ENCODE data around the gene CRMP1. TPM values are rescaled to one million over a fixed set of nuclear protein-coding genes. Genes with fewer than 3 reads are reported as not detected.

The CRMP1 gene
- total and polyA plus RNA-seq, 2 of the 8 experiments (the other 6 are each of a cell fraction or from before 2014, with no cell fraction given): 120 to 131 TPM

DNA sequence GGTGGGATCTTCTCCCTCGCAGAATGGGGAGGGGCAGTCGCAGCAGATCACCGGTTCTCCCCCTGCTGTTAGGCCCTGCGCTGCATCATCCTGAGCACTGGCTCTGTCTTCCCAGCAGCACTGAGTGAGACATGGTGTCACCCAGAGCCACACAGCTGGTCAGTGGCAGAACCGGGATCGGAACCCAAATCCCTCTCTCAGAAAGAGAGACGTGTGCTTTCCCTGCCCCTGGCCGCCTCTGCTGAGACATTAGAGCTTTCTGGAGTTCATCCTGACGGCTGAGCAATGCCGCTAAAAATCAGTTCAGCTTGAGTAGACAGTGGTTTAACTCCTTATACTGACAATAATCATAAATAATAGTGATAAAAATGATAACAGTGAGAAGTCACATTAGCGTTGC is 93.9 kb downstream of the CRMP1 start:
- 96% methylated on average over 11 of the region's 11 CpGs; no CpG with 5 or more reads in 1 of the 2 experiments for WGBS, 2 experiments (ENCODE audit: extremely low coverage in 1 of 2, insufficient coverage in 1 of 2, insufficient read length in 1 of 2, insufficient replicate concordance in 2 of 2, low coverage in 1 of 2, low lambda C conversion rate in 2 of 2, missing lambda C conversion rate in 1 of 2)

More for the DNA sequence above, 93.9 kb downstream of the CRMP1 start:
- Histone ChIP-seq H2AK5ac (ENCODE audit: low read depth, low read length) (no peak overlapping the region), H3K56ac (replicated peaks; ENCODE audit: insufficient read length, low read depth, low read length) (no peak overlapping the region), H3K23me2 (ENCODE audit: low read depth, low read length) (no peaks in the 10 kb centered on the region), H3K4ac (replicated peaks; ENCODE audit: insufficient read length, low read depth, low read length) (no peak overlapping the region), H3K4me1 (replicated peaks in 1 of 4; ENCODE audit: control insufficient read depth in 3 of 4, insufficient read depth in 4 of 4, low read length in 3 of 4) (no peaks in the 10 kb centered on the region), H3K36me3 (ENCODE audit: control insufficient read depth in 2 of 4, insufficient read depth in 4 of 4, low read length in 3 of 4) (peaks cover 0 to 3% (median 2%) of the 10 kb centered on the region in 4 experiments; a peak in 3 of 8 replicates), H4K91ac (replicated peaks; ENCODE audit: insufficient read length, low read length) (no peak overlapping the region), H3K23ac (ENCODE audit: insufficient read length) (no peak overlapping the region), H3K4me3 (ENCODE audit: extremely low read depth in 1 of 4, insufficient read depth in 2 of 4, low read depth in 3 of 4, low read length in 4 of 4) (no peak overlapping the region), H3K79me2 (ENCODE audit: control insufficient read depth in 1 of 2, insufficient read depth in 2 of 2, low read length in 2 of 2) (no peaks in the 10 kb centered on the region), H3K27ac (ENCODE audit: low read depth, low read length) (no peak overlapping the region), H3K27me3 (replicated peaks in 1 of 4; ENCODE audit: control insufficient read depth in 3 of 4, extremely low read depth in 1 of 4, insufficient read depth in 3 of 4, low read length in 3 of 4) (no peaks in the 10 kb centered on the region), H2BK5ac (ENCODE audit: low read depth, low read length) (no peak overlapping the region), H3K14ac (ENCODE audit: insufficient read length) (no peak overlapping the region), H3K9me3 (ENCODE audit: insufficient read depth in 2 of 2, low read depth in 1 of 2, low read length in 1 of 2) (no peaks in the 10 kb centered on the region; a peak in 1 of 4 replicates), H4K8ac (ENCODE audit: extremely low read depth, insufficient read depth, low read length) (no peak overlapping the region; the same call in 1 of the 2 replicates), H2BK20ac (ENCODE audit: low read length) (no peak overlapping the region), H3K79me1 (ENCODE audit: low read depth, low read length) (no peaks in the 10 kb centered on the region), H4K5ac (ENCODE audit: insufficient read length, low read depth, low read length) (no peak overlapping the region), H2AFZ (ENCODE audit: low read length) (no peak overlapping the region), H3K9ac (replicated peaks in 1 of 4; ENCODE audit: extremely low read depth in 1 of 4, low read depth in 3 of 4, low read length in 3 of 4) (no peak overlapping the region), H3K4me2 (ENCODE audit: insufficient read depth in 1 of 2, low read depth in 2 of 2, low read length in 2 of 2) (no peak overlapping the region), H2BK12ac (ENCODE audit: low read depth, low read length) (no peak overlapping the region), H2BK120ac (replicated peaks; ENCODE audit: low read depth, low read length) (no peak overlapping the region), H3K18ac (ENCODE audit: extremely low read depth, low read length) (no peak overlapping the region), H4K20me1 (replicated peaks in 1 of 2; ENCODE audit: control insufficient read depth in 1 of 2, insufficient read depth in 2 of 2, low read length in 2 of 2) (peaks cover 0 to 4% of the 10 kb centered on the region in 2 experiments), H2BK15ac (ENCODE audit: low read length) (no peak overlapping the region)
- no peak for FAIRE-seq
- ChIA-PET POLR2A (ENCODE audit: partially characterized antibody) (no interaction called here), CTCF (ENCODE audit: partially characterized antibody) (interaction anchor here (0.8 to 1.2 kb wide), 6 partner anchors 10 to 230 kb away, joined by 3 to 4 read pairs (median 3); no protein-coding TSS in a partner anchor)
- no peak for TF ChIP-seq NRF1 (IDR thresholded peaks at IDR 0.05; ENCODE audit: low read depth, low read length)
- TF ChIP-seq HDAC6 (IDR thresholded peaks at IDR 0.05; ENCODE audit: low read depth, low read length): no peak
- TF ChIP-seq, protein P1, sequence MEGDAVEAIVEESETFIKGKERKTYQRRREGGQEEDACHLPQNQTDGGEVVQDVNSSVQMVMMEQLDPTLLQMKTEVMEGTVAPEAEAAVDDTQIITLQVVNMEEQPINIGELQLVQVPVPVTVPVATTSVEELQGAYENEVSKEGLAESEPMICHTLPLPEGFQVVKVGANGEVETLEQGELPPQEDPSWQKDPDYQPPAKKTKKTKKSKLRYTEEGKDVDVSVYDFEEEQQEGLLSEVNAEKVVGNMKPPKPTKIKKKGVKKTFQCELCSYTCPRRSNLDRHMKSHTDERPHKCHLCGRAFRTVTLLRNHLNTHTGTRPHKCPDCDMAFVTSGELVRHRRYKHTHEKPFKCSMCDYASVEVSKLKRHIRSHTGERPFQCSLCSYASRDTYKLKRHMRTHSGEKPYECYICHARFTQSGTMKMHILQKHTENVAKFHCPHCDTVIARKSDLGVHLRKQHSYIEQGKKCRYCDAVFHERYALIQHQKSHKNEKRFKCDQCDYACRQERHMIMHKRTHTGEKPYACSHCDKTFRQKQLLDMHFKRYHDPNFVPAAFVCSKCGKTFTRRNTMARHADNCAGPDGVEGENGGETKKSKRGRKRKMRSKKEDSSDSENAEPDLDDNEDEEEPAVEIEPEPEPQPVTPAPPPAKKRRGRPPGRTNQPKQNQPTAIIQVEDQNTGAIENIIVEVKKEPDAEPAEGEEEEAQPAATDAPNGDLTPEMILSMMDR (IDR thresholded peaks at IDR 0.05; ENCODE audit: control extremely low read depth in 1 of 3, insufficient read depth in 1 of 3, low read depth in 1 of 3, low read length in 3 of 3): no peak
- no peak for TF ChIP-seq CBX5 (IDR thresholded peaks at IDR 0.05; ENCODE audit: low read depth, low read length)
- no peak for TF ChIP-seq YY1 (IDR thresholded peaks at IDR 0.05; ENCODE audit: low read depth, low read length)
- no peak for TF ChIP-seq SAP30 (IDR thresholded peaks at IDR 0.05; ENCODE audit: insufficient read depth, insufficient replicate concordance, low read length)
- DNase-seq (ENCODE audit: low read depth in 1 of 2, low spot score in 2 of 2): no peak

All from H1 (cell line).